Right cardiac atrium (tissue), 5 donors: ENCODE measurements around the gene AK1. TPM values are rescaled to one million over a fixed set of nuclear protein-coding genes. Genes with fewer than 3 reads are reported as not detected.
"Not testable (repeated sequence)": the region's sequence is repeated elsewhere in the genome, so short reads cannot be mapped to it uniquely, and the experiment has no call there.

ENCODE experiments used
- ATAC-seq, 2 donors: fragments of 200-7000 bp; cut with Tn5 transposase; one replicate each; pipeline versions ENCODE4 v1.8.0 to v1.9.1; 2020; ENCODE audit warnings: moderate library complexity in 2 of 2, mild to moderate bottlenecking in 1 of 2
- DNase-seq, 3 donors: peaks; one replicate each; pipeline ENCODE4 v3.0.0-alpha.2; 2020
- H3K27ac ChIP-seq: one replicate; pipeline ENCODE4 v1.5.1; 2013; ENCODE audit warnings: mild to moderate bottlenecking, low read length, control low read depth, moderate library complexity
- H3K27me3 ChIP-seq: one replicate; pipeline ENCODE4 v1.6.1; 2013; ENCODE audit not compliant: control insufficient read depth, insufficient read depth
- H3K4me1 ChIP-seq: one replicate; pipeline ENCODE4 v1.6.1; 2013; ENCODE audit warnings: low read length; ENCODE audit not compliant: control insufficient read depth, insufficient read depth
- H3K4me3 ChIP-seq: one replicate; pipeline ENCODE4 v1.5.1; 2013; ENCODE audit warnings: low read length, control low read depth
- H3K9me3 ChIP-seq: one replicate; pipeline ENCODE4 v1.6.1; 2013; ENCODE audit warnings: low read length; ENCODE audit not compliant: control insufficient read depth
- WGBS: extraction: QIAGEN DNeasy Blood & Tissue Kit; methylation state at CpG from one replicate; pipeline ENCODE4 v1.1.7; 2013; 5-methylcytosine and 5-hydroxymethylcytosine counted together
- intact Hi-C, 4 donors: fragments of 100-400 bp; cut with DNase I; formaldehyde crosslinking; loops; one replicate each; pipeline versions ENCODE4 v1.11.0 to v1.14.0; 2022 to 2023
- polyA plus RNA-seq: library from polyadenylated mRNA; stranded (reverse); fragments of 200-250 nt; gene quantifications from one replicate; pipeline ENCODE4 v1.2.3, GENCODE V29; 2013
- total RNA-seq, 4 donors: library from RNA; stranded (reverse); fragmentation: NEBNext Ultra II Directional; extraction: Animal tissue kit (Norgen Biotek cat#: 25700); gene quantifications; one replicate each; pipeline ENCODE4 v1.2.1, GENCODE V29; 2021
- donor health status: healthy with polysubstance abuse.
- donor health status: DM: no; HTN: yes; CAD: no.
- donor health status: DM: no; HTN: no; CAD: no.
- donor health status: DM: no; HTN: yes; CAD: no; lungs with severe emphysema.
- donor health status: DM: yes; HTN: yes; CAD: no.

AK1 gene
- total and polyA plus RNA-seq, 5 donors, result 630 to 811 (median 666) TPM

- Histone ChIP-seq H3K9me3 (no peaks in the 10 kb centered on the region), H3K27ac (peak overlapping the region; percentile 65), H3K27me3 (no peaks in the 10 kb centered on the region), H3K4me3 (no peak overlapping the region), H3K4me1 (peaks cover 13% of the 10 kb centered on the region)
- ATAC-seq (peak in 1 of 2 donors; percentile 1), DNase-seq (peak; percentile 54 to 79 (median 78))
- WGBS, result 66% methylated on average over 19 of the region's 19 CpGs
- intact Hi-C loops, result loop anchor here in 3 of 4 donors (5.0 to 10.0 kb wide), 3 partner anchors 70 to 140 kb away; partner anchors contain the start of genes TOR2A (in 3 of the 3) and FPGS (in 2 of the 3)
Observed at GRCh38 chr9:127874301-127875221, 2.9 kb downstream of the AK1 start.

- Histone ChIP-seq H3K27me3 (no peaks in the 10 kb centered on the region), H3K27ac (peak overlapping the region; percentile 65), H3K4me3 (no peak overlapping the region), H3K4me1 (peaks cover 14% of the 10 kb centered on the region), H3K9me3 (no peaks in the 10 kb centered on the region)
- peak; percentile 88 to 96 (median 96) for DNase-seq
- 34% methylated on average over 10 of the region's 10 CpGs for WGBS
- intact Hi-C loops, result loop anchor here in 3 of 4 donors (5.0 to 10.0 kb wide), 3 partner anchors 69 to 139 kb away; partner anchors contain the start of genes TOR2A (in 3 of the 3) and FPGS (in 2 of the 3)
- ATAC-seq, result peak; percentile 49 to 68
Observed at GRCh38 chr9:127873886-127874285, 3.6 kb downstream of the AK1 start.

- no peaks in the 10 kb centered on the region for H3K27me3 ChIP-seq
- ATAC-seq, result no peak
- H3K4me1 ChIP-seq, result peaks cover 14% of the 10 kb centered on the region
- H3K27ac ChIP-seq, result no peak overlapping the region
- peak; percentile 37 to 73 (median 67) for DNase-seq
- intact Hi-C loops, result loop anchor here in 3 of 4 donors (5.0 to 10.0 kb wide), 3 partner anchors 68 to 138 kb away; partner anchors contain the start of genes TOR2A (in 3 of the 3) and FPGS (in 2 of the 3)
- 61% methylated on average over 19 of the region's 19 CpGs for WGBS
- H3K9me3 ChIP-seq, result no peaks in the 10 kb centered on the region
- H3K4me3 ChIP-seq, result no peak overlapping the region
Observed at GRCh38 chr9:127873223-127873691, 4.2 kb downstream of the AK1 start.

DNA sequence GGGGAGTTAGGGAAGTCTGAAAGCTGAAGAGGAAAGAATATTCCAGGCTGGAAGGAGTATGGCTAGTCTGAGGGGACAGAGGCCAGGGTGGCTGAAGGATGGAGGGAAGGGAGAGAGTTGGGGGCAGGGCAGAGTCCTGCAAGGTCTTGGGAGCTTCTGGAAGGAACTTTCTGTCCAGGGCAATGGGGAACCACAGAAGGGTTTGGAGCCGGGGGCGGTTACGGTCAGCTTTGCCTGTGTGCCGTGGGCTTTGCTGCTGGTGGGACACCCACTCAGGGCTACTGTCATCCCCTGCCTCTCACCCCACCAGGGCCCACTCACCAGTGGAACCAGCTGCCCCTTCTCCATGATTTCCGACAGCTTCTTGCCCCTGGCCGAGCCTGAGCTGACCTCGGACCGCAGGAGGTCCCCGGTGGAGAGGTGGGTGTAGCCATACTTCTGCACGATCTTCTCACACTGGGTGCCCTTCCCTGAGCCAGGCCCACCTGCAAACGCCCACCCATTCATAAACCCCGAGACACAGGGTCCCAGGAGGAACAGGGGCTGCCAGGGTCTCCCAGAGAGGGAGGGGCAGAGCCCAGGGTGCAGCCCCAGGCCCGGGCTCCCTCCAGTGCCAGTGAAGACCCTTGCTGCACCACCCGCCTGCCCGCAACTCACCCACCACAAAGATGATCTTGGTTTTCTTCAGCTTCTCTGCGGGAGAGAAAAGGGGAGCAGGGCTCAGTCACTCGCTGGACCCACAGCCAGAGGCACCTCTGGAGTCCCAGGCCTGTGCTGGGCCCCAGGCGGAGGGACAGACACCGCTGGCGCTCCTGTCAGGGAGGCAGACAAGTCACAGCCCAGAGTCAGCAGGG lies 4.9 kb downstream of the AK1 start:
- Histone ChIP-seq H3K27ac (no peak overlapping the region), H3K27me3 (no peaks in the 10 kb centered on the region), H3K4me1 (peaks cover 14% of the 10 kb centered on the region), H3K4me3 (no peak overlapping the region), H3K9me3 (no peaks in the 10 kb centered on the region)
- DNase-seq (peak in 1 of 3 donors; percentile 67), ATAC-seq (no peak)
- WGBS, result 90% methylated on average over 20 of the region's 20 CpGs
- intact Hi-C loops, result loop anchor here in 3 of 4 donors (5.0 to 10.0 kb wide), 3 partner anchors 68 to 138 kb away; partner anchors contain the start of genes TOR2A (in 3 of the 3) and FPGS (in 2 of the 3)

- Histone ChIP-seq H3K4me3 (no peak overlapping the region), H3K27me3 (no peaks in the 10 kb centered on the region), H3K27ac (no peak overlapping the region), H3K9me3 (no peaks in the 10 kb centered on the region), H3K4me1 (peaks cover 14% of the 10 kb centered on the region)
- DNase-seq (peak in 1 of 3 donors; percentile 29), ATAC-seq (no peak)
- 72% methylated on average over 9 of the region's 9 CpGs for WGBS
- intact Hi-C loops, result loop anchor here in 3 of 4 donors (5.0 to 10.0 kb wide), 3 partner anchors 67 to 137 kb away; partner anchors contain the start of genes TOR2A (in 3 of the 3) and FPGS (in 2 of the 3)
Observed at GRCh38 chr9:127871531-127871930, 5.9 kb downstream of the AK1 start.

- Histone ChIP-seq H3K27ac (no peak overlapping the region), H3K4me3 (no peak overlapping the region), H3K9me3 (no peaks in the 10 kb centered on the region), H3K4me1 (peaks cover 10% of the 10 kb centered on the region), H3K27me3 (no peaks in the 10 kb centered on the region)
- intact Hi-C loops, result loop anchor here in 3 of 4 donors (5.0 to 10.0 kb wide), 3 partner anchors 66 to 136 kb away; partner anchors contain the start of genes TOR2A (in 3 of the 3) and FPGS (in 2 of the 3)
- DNase-seq (peak in 1 of 3 donors; percentile 42), ATAC-seq (no peak)
- WGBS, result 82% methylated on average over 12 of the region's 12 CpGs
Observed at GRCh38 chr9:127870887-127871286, 6.6 kb downstream of the AK1 start.

DNA sequence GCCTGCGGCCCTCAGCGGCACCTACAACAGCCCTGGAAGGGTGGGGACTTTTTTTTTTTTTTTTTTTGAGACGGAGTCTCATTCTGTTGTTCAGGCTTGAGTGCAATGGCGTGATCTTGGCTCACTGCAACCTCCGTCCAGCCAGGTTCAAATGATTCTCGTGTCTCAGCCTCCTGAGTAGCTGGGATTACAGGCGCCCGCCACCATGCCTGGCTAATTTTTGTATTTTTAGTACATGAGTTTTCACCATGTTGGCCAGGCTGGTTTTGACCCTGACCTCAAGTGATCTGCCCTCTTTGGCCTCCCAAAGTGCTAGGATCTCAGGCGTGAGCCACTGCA lies 7.4 kb downstream of the AK1 start:
- not testable (repeated sequence) for H3K27ac ChIP-seq

GRCh38 chr9:127869310-127870152 lies 7.9 kb downstream of the AK1 start:
- peak overlapping the region; percentile 59 for H3K27ac ChIP-seq
- no peak overlapping the region for H3K4me3 ChIP-seq
- DNase-seq, result peak; percentile 92 to 97 (median 95)
- H3K4me1 ChIP-seq, result peaks cover 4% of the 10 kb centered on the region
- intact Hi-C loops, result loop anchor here in 3 of 4 donors (5.0 to 10.0 kb wide), 3 partner anchors 65 to 135 kb away; partner anchors contain the start of genes TOR2A (in 3 of the 3) and FPGS (in 2 of the 3)
- WGBS, result 64% methylated on average over 18 of the region's 18 CpGs
- H3K9me3 ChIP-seq, result no peaks in the 10 kb centered on the region
- ATAC-seq, result peak; percentile 64 to 69
- no peaks in the 10 kb centered on the region for H3K27me3 ChIP-seq

More for the DNA sequence above, 7.4 kb downstream of the AK1 start:
- DNase-seq, result peak in 1 of 3 donors; percentile 11
- H3K4me1 ChIP-seq, H3K27me3 ChIP-seq, H3K4me3 ChIP-seq, H3K9me3 ChIP-seq, ATAC-seq: not testable (repeated sequence)
- intact Hi-C loops, result loop anchor here in 3 of 4 donors (5.0 to 10.0 kb wide), 3 partner anchors 65 to 135 kb away; partner anchors contain the start of genes TOR2A (in 3 of the 3) and FPGS (in 2 of the 3)
- 69% methylated on average over 9 of the region's 9 CpGs for WGBS

GRCh38 chr9:127868278-127868902 lies 9.1 kb downstream of the AK1 start:
- no peaks in the 10 kb centered on the region for H3K27me3 ChIP-seq
- intact Hi-C loops, result no loop called here
- H3K9me3 ChIP-seq, result no peaks in the 10 kb centered on the region
- H3K27ac ChIP-seq, result peak overlapping the region; percentile 32
- ATAC-seq (no peak), DNase-seq (peak in 2 of 3 donors; percentile 6 to 57)
- H3K4me3 ChIP-seq, result no peak overlapping the region
- WGBS, result 82% methylated on average over 18 of the region's 18 CpGs
- H3K4me1 ChIP-seq, result peaks cover 3% of the 10 kb centered on the region
